ENCODE measurements around the gene PWWP2A.

PWWP2A gene

GRCh38 chr5:160049099-160049498 is 70.2 kb downstream of the PWWP2A start:
- H3K4me3 ChIP-seq (ENCODE audit: control insufficient read depth, low read depth, low read length) = no peak overlapping the region
- no peak for DNase-seq (ENCODE audit: low read depth)
- TF ChIP-seq CTCF (conservative IDR thresholded peaks at IDR 0.05; ENCODE audit: control insufficient read depth, insufficient read depth, low read depth, low read length) = no peak

GRCh38 chr5:160048131-160048530 is 71.1 kb downstream of the PWWP2A start:
- TF ChIP-seq CTCF (conservative IDR thresholded peaks at IDR 0.05; ENCODE audit: control insufficient read depth, insufficient read depth, low read depth, low read length) = no peak
- DNase-seq (ENCODE audit: low read depth) = no peak
- H3K4me3 ChIP-seq (ENCODE audit: control insufficient read depth, low read depth, low read length) = no peak overlapping the region

- H3K4me3 ChIP-seq (ENCODE audit: control insufficient read depth, low read depth, low read length) = no peak overlapping the region
These were observed 71.8 kb downstream of the PWWP2A start for GRCh38 chr5:160047423-160047822.

GRCh38 chr5:160044967-160045366 is 74.3 kb downstream of the PWWP2A start:
- TF ChIP-seq CTCF (conservative IDR thresholded peaks at IDR 0.05; ENCODE audit: control insufficient read depth, insufficient read depth, low read depth, low read length) = no peak
- H3K4me3 ChIP-seq (ENCODE audit: control insufficient read depth, low read depth, low read length) = no peak overlapping the region
- no peak for DNase-seq (ENCODE audit: low read depth)

More at GRCh38 chr5:160047423-160047822, 71.8 kb downstream of the PWWP2A start:
- DNase-seq (ENCODE audit: low read depth) = no peak
- no peak for TF ChIP-seq CTCF (conservative IDR thresholded peaks at IDR 0.05; ENCODE audit: control insufficient read depth, insufficient read depth, low read depth, low read length)

GRCh38 chr5:160044391-160044804 is 74.9 kb downstream of the PWWP2A start:
- no peak overlapping the region for H3K4me3 ChIP-seq (ENCODE audit: control insufficient read depth, low read depth, low read length)
- TF ChIP-seq CTCF (conservative IDR thresholded peaks at IDR 0.05; ENCODE audit: control insufficient read depth, insufficient read depth, low read depth, low read length) = no peak

GRCh38 chr5:160042671-160043070 is 76.6 kb downstream of the PWWP2A start:
- no peak for DNase-seq (ENCODE audit: low read depth)
- H3K4me3 ChIP-seq (ENCODE audit: control insufficient read depth, low read depth, low read length) = no peak overlapping the region
- TF ChIP-seq CTCF (conservative IDR thresholded peaks at IDR 0.05; ENCODE audit: control insufficient read depth, insufficient read depth, low read depth, low read length) = no peak

More at GRCh38 chr5:160044391-160044804, 74.9 kb downstream of the PWWP2A start:
- no peak for DNase-seq (ENCODE audit: low read depth)
